Thymus (tissue), 11 donors: ENCODE data around the gene SORCS3. TPM values are rescaled to one million over a fixed set of nuclear protein-coding genes. Genes with fewer than 3 reads are reported as not detected.

Experiments used
- DNase-seq, 9 donors: peaks; one replicate each; pipeline ENCODE4 v3.0.0-alpha.2; 2013; ENCODE audit warnings: low spot score in 9 of 9, low read depth in 6 of 9, missing footprints in 1 of 9
- H3K27ac ChIP-seq, 2 donors: one replicate each; pipeline ENCODE4 v1.5.1; 2013; ENCODE audit warnings: control low read depth in 1 of 2, low read depth in 1 of 2, low read length in 1 of 2, mild to moderate bottlenecking in 1 of 2, moderate library complexity in 1 of 2
- H3K27me3 ChIP-seq, 2 donors: one replicate each; pipeline ENCODE4 v1.5.1; 2013; ENCODE audit warnings: low read length in 1 of 2; ENCODE audit not compliant: control insufficient read depth in 2 of 2, insufficient read depth in 1 of 2
- H3K36me3 ChIP-seq, 2 donors: one replicate each; pipeline ENCODE4 v1.5.1; 2013; ENCODE audit warnings: low read length in 1 of 2, mild to moderate bottlenecking in 1 of 2, moderate library complexity in 1 of 2; ENCODE audit not compliant: control insufficient read depth in 2 of 2, insufficient read depth in 2 of 2
- H3K4me1 ChIP-seq, 2 donors: one replicate each; pipeline ENCODE4 v1.5.1; 2013; ENCODE audit warnings: low read length in 2 of 2; ENCODE audit not compliant: control insufficient read depth in 2 of 2, insufficient read depth in 2 of 2
- H3K4me3 ChIP-seq, 2 donors: one replicate each; pipeline ENCODE4 v1.5.1; 2013; ENCODE audit warnings: low read length in 2 of 2, control low read depth in 1 of 2, mild to moderate bottlenecking in 1 of 2
- H3K9me3 ChIP-seq, 2 donors: one replicate each; pipeline ENCODE4 v1.5.1; 2013; ENCODE audit warnings: low read length in 1 of 2, mild to moderate bottlenecking in 1 of 2; ENCODE audit not compliant: control insufficient read depth in 2 of 2, insufficient read depth in 1 of 2
- WGBS: extraction: QIAGEN DNeasy Blood & Tissue Kit; methylation state at CpG from one replicate; pipeline ENCODE4 v1.1.7; 2013; 5-methylcytosine and 5-hydroxymethylcytosine counted together
- polyA plus RNA-seq: library from polyadenylated mRNA; stranded (reverse); fragments of 200-250 nt; gene quantifications from one replicate; pipeline ENCODE4 v1.2.3, GENCODE V29; 2013
- total RNA-seq: library from RNA; stranded (reverse); fragments of 120-200 nt; gene quantifications from one replicate; pipeline ENCODE4 v1.2.4, GENCODE V29; 2013
- donor health status: healthy.

The SORCS3 gene
- total and polyA plus RNA-seq, 2 donors: 0.05 TPM

GRCh38 chr10:104913390-104913789, 272.3 kb downstream of the SORCS3 start:
- Histone ChIP-seq H3K27me3 (no peaks in the 10 kb centered on the region), H3K9me3 (no peaks in the 10 kb centered on the region), H3K4me3 (no peak overlapping the region), H3K36me3 (no peaks in the 10 kb centered on the region), H3K27ac (no peak overlapping the region), H3K4me1 (no peaks in the 10 kb centered on the region)
- 89% methylated on average over 2 of the region's 2 CpGs for WGBS
- no peak for DNase-seq

DNA sequence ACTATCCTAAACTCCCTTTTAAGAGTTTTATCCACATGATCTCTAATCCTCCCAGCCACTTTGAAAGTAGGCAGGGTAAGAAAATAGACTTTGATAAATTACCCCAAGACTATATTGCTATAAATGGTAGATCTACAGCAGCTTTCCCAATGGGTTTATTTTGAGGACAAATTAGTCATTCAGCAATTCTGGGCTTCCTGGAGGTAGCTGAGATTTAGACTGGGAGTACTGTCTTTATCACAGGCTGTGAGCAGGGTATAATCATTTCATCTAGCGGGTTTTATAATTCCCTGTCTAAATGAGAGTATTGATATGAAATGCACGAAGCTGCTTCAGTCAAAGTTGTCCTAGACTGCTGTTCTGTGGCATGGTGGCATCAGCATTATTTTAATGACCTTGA, 279.4 kb downstream of the SORCS3 start:
- no peak for DNase-seq
- Histone ChIP-seq H3K27ac (no peak overlapping the region), H3K27me3 (no peaks in the 10 kb centered on the region), H3K4me3 (no peak overlapping the region), H3K36me3 (no peaks in the 10 kb centered on the region), H3K9me3 (no peaks in the 10 kb centered on the region), H3K4me1 (no peaks in the 10 kb centered on the region)
- 89% methylated on average over 2 of the region's 2 CpGs for WGBS

GRCh38 chr10:104921763-104922162, 280.7 kb downstream of the SORCS3 start:
- no peak for DNase-seq
- H3K4me3 ChIP-seq: no peak overlapping the region
- WGBS: 86% methylated on average over 5 of the region's 5 CpGs
- no peaks in the 10 kb centered on the region for H3K36me3 ChIP-seq
- H3K27me3 ChIP-seq: no peaks in the 10 kb centered on the region
- H3K27ac ChIP-seq: no peak overlapping the region
- no peaks in the 10 kb centered on the region for H3K4me1 ChIP-seq
- H3K9me3 ChIP-seq: no peaks in the 10 kb centered on the region

DNA sequence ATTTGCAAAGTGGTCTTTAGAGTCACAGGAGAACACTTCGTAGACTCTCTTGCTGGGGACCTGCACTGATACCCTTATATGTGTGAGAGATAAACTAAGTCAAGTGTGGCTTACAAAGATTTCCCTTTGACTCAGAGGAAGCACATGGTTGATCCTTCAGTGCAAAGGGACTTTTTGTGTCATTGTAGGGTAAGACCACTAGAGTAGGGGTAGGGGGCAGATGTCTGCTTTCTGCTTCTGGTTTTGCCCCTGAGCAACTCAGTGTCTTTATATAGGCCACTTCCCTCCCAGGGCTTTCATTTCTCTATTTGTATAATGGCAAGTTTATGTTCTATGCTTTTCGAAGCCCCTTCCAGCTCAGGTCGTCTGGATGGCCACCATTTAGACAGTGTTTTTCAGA, 281.7 kb downstream of the SORCS3 start:
- H3K36me3 ChIP-seq: no peaks in the 10 kb centered on the region
- DNase-seq: no peak
- WGBS: 87% methylated on average over 3 of the region's 3 CpGs
- H3K9me3 ChIP-seq: no peaks in the 10 kb centered on the region
- H3K27ac ChIP-seq: no peak overlapping the region
- H3K4me3 ChIP-seq: no peak overlapping the region
- no peaks in the 10 kb centered on the region for H3K27me3 ChIP-seq
- H3K4me1 ChIP-seq: no peaks in the 10 kb centered on the region

- no peaks in the 10 kb centered on the region for H3K27me3 ChIP-seq
- no peaks in the 10 kb centered on the region for H3K4me1 ChIP-seq
- H3K9me3 ChIP-seq: no peaks in the 10 kb centered on the region
These were observed 282.4 kb downstream of the SORCS3 start for GRCh38 chr10:104923501-104923900.

DNA sequence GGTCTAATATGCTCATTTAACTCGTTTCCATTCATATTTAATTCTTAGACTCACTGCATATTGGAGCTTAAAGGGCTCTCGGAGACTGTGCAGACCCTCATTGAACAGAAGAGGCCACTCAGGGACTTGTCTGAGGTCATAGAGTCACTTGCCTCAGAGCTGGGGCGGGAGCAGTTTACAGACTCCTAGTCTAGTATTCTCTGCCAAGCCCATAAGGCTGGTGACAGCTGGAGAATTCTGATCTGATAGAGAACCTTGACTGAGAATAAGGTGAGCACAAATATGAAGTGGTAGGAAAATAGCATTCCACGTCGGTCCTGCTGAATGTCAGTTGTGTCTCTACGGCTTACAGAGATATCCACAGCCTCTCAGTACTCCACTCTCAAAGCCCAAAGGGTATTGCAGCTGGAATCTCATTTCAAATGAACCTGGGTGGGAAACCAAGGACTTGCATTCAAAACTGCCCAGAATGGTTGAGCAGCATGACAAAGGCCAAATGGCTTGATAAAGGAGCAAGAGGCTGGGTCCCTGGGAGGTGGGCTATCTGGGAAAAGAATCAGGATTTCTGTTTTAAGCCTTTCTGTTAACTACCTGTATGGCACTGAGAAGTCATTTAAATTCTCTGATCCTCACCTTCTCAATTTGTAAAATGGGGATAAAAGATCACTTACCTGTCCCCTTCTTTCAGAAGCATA, 283.2 kb downstream of the SORCS3 start:
- H3K9me3 ChIP-seq: no peaks in the 10 kb centered on the region
- H3K27me3 ChIP-seq: no peaks in the 10 kb centered on the region
- H3K4me3 ChIP-seq: no peak overlapping the region
- H3K27ac ChIP-seq: no peak overlapping the region
- no peak for DNase-seq
- no peaks in the 10 kb centered on the region for H3K36me3 ChIP-seq
- WGBS: 78% methylated on average over 6 of the region's 6 CpGs
- H3K4me1 ChIP-seq: no peaks in the 10 kb centered on the region

More at GRCh38 chr10:104923501-104923900, 282.4 kb downstream of the SORCS3 start:
- no peaks in the 10 kb centered on the region for H3K36me3 ChIP-seq
- no peak overlapping the region for H3K4me3 ChIP-seq
- DNase-seq: no peak
- no peak overlapping the region for H3K27ac ChIP-seq
- WGBS: 93% methylated on average over 3 of the region's 3 CpGs

DNA sequence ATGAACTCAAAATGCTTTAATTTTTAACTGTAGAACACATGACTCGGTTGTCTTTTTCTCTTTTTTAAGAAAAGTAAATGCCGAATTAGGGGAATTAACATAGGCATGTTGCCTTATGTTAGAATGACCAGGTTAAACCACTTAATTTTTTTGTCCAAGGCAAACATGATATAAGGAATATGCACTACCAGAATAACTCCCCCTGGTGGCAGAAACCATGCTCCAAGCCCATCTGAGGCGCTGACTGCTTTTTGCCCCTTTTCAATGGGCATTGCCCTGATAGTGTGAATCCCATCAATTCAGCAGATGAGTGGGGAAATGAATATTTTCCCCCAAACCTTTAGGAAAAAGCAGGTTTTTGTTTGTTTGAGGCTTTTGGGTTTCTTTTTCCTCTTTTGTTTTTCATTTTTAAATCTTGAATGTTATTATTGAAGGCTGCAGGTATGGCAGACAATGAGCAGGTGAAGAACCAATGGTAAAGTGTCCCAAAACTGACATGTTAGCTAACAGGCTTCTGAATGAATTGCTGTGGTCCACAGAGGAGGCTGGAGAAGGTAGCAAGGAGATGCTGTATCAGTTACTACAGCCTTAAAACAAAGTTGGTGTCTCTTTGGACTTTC, 284.3 kb downstream of the SORCS3 start:
- no peak overlapping the region for H3K4me3 ChIP-seq
- no peaks in the 10 kb centered on the region for H3K4me1 ChIP-seq
- H3K36me3 ChIP-seq: no peaks in the 10 kb centered on the region
- no peaks in the 10 kb centered on the region for H3K27me3 ChIP-seq
- no peaks in the 10 kb centered on the region for H3K9me3 ChIP-seq
- no peak overlapping the region for H3K27ac ChIP-seq
- peak in 6 of 9 donors; percentile 0 to 28 (median 3) for DNase-seq
- WGBS: 43% methylated on average over 3 of the region's 3 CpGs

DNA sequence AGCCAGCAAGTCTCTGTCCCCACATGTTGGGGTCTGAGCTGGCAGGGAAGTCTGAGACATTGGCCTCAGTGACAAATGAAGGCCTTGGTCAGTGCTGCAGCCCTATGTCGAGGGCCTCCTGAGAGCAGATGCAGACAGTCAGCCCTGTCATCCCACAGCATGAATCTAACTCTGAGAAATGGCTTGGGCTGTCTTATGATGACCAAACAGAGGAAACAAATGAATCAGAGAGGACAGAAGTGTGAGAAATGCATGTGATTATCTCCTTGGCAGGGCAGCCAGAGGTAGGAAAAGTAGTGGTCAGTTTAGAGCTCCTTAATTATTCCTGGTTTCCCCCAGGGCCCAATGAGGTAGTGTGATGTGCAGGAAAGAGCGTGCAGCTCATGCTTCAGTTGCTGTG, 287.6 kb downstream of the SORCS3 start:
- 86% methylated on average over 2 of the region's 2 CpGs for WGBS
- H3K36me3 ChIP-seq: no peaks in the 10 kb centered on the region
- H3K9me3 ChIP-seq: no peaks in the 10 kb centered on the region
- H3K27ac ChIP-seq: no peak overlapping the region
- DNase-seq: no peak
- H3K4me3 ChIP-seq: no peak overlapping the region
- no peaks in the 10 kb centered on the region for H3K4me1 ChIP-seq
- H3K27me3 ChIP-seq: no peaks in the 10 kb centered on the region

- Histone ChIP-seq H3K4me3 (no peak overlapping the region), H3K9me3 (no peaks in the 10 kb centered on the region), H3K27ac (no peak overlapping the region), H3K27me3 (no peaks in the 10 kb centered on the region), H3K36me3 (no peaks in the 10 kb centered on the region), H3K4me1 (no peaks in the 10 kb centered on the region)
- no peak for DNase-seq
- 81% methylated on average over 2 of the region's 2 CpGs for WGBS
These were observed 290.6 kb downstream of the SORCS3 start for GRCh38 chr10:104931612-104932134.
